Measurements from ENCODE around the gene VRK2.
"Not testable (repeated sequence)": the region's sequence is repeated elsewhere in the genome, so short reads cannot be mapped to it uniquely, and the experiment has no call there.

- TF ChIP-seq, protein P1, sequence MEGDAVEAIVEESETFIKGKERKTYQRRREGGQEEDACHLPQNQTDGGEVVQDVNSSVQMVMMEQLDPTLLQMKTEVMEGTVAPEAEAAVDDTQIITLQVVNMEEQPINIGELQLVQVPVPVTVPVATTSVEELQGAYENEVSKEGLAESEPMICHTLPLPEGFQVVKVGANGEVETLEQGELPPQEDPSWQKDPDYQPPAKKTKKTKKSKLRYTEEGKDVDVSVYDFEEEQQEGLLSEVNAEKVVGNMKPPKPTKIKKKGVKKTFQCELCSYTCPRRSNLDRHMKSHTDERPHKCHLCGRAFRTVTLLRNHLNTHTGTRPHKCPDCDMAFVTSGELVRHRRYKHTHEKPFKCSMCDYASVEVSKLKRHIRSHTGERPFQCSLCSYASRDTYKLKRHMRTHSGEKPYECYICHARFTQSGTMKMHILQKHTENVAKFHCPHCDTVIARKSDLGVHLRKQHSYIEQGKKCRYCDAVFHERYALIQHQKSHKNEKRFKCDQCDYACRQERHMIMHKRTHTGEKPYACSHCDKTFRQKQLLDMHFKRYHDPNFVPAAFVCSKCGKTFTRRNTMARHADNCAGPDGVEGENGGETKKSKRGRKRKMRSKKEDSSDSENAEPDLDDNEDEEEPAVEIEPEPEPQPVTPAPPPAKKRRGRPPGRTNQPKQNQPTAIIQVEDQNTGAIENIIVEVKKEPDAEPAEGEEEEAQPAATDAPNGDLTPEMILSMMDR (IDR thresholded peaks at IDR 0.05; ENCODE audit: insufficient read depth, low read length, poor library complexity, severe bottlenecking), result not testable (repeated sequence)
- not testable (repeated sequence) for TF ChIP-seq EZH2phosphoT487 (conservative IDR thresholded peaks at IDR 0.05; ENCODE audit: low read length)
These were observed 123.2 kb downstream of the VRK2 start for GRCh38 chr2:58169845-58170244.

Measured in SU-DHL-6 (cell line).